ENCODE data around the gene GID8.

DNA sequence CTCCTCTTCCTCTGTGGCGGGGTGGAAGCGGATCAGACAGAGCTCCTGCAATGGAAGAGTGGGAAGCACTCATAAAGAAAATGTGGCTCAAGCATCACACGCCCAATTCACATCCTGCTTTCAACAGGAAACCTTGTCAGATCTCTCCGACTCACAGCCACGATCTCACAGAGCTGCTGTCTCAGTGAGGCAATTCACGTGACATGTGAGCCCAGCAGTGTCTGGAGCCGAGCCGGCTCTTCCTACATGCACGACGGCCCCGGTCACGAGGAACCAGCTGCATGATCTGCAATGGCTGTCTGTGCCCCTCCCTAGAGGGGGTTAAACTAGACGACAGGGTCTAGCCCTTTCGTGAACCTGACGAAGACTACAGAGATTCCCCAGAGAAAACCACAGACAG is 46.8 kb upstream of the GID8 start:
- TF ChIP-seq GATA1 (IDR thresholded peaks at IDR 0.05; ENCODE audit: low read depth, low read length) (no peak), POLR2A (IDR thresholded peaks at IDR 0.05; ENCODE audit: low read length) (no peak)
